A673 (cell line): ENCODE results near the gene TRIM26.

Experiments
- EZH2 ChIP-seq: fragments of 200-600 bp; sonication (generic); IDR thresholded peaks from 2 replicates; pipeline ENCODE4 v1.6.1; 2017; ENCODE audit warnings: borderline replicate concordance, low read depth, mild to moderate bottlenecking, mixed read lengths, antibody characterized with exemption, low read length; ENCODE audit not compliant: poor library complexity, severe bottlenecking
- TF ChIP-seq, protein P1 (sequence below): fragments of 300-800, 200-600 bp; sonication (generic); conservative IDR thresholded peaks from 2 replicates; pipeline ENCODE4 v1.5.1; 2017; ENCODE audit warnings: low read depth, mild to moderate bottlenecking, antibody characterized with exemption, low read length, moderate library complexity, mixed read lengths

GRCh38 chr6:30160008-30160784, 53.0 kb downstream of the TRIM26 start:
- TF ChIP-seq, protein P1, sequence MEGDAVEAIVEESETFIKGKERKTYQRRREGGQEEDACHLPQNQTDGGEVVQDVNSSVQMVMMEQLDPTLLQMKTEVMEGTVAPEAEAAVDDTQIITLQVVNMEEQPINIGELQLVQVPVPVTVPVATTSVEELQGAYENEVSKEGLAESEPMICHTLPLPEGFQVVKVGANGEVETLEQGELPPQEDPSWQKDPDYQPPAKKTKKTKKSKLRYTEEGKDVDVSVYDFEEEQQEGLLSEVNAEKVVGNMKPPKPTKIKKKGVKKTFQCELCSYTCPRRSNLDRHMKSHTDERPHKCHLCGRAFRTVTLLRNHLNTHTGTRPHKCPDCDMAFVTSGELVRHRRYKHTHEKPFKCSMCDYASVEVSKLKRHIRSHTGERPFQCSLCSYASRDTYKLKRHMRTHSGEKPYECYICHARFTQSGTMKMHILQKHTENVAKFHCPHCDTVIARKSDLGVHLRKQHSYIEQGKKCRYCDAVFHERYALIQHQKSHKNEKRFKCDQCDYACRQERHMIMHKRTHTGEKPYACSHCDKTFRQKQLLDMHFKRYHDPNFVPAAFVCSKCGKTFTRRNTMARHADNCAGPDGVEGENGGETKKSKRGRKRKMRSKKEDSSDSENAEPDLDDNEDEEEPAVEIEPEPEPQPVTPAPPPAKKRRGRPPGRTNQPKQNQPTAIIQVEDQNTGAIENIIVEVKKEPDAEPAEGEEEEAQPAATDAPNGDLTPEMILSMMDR: no peak
- TF ChIP-seq EZH2: no peak
